Heart right ventricle (tissue), 16 donors: Measurements from ENCODE around the gene POLD2. TPM values are rescaled to one million over a fixed set of nuclear protein-coding genes. Genes with fewer than 3 reads are reported as not detected.

ENCODE experiments used
- ATAC-seq, 8 donors: fragments of 200-7000 bp; cut with Tn5 transposase; one replicate each; pipeline ENCODE4 v1.9.1; 2020; ENCODE audit warnings: mild to moderate bottlenecking in 8 of 8, moderate library complexity in 8 of 8, moderate number of reproducible peaks in 1 of 8
- DNase-seq, 2 donors: peaks; one replicate each; pipeline ENCODE4 v3.0.0-alpha.2; 2020
- H3K27ac ChIP-seq, 10 donors: fragments of 200-600 bp; sonication (generic) in 2 of 10; one replicate each; pipeline versions ENCODE4 v1.5.0 to v1.8.0; 2020 to 2022; ENCODE audit warnings: mild to moderate bottlenecking in 3 of 10
- H3K27me3 ChIP-seq, 7 donors: fragments of 200-600 bp; one replicate each; pipeline ENCODE4 v1.8.0; 2021 to 2022; ENCODE audit warnings: mild to moderate bottlenecking in 2 of 7
- H3K36me3 ChIP-seq, 9 donors: fragments of 200-600 bp; sonication (generic) in 1 of 9; one replicate each; pipeline versions ENCODE4 v1.5.0 to v1.8.0; 2020 to 2022; ENCODE audit warnings: mild to moderate bottlenecking in 2 of 9
- H3K4me1 ChIP-seq, 9 donors: fragments of 200-600 bp; sonication (generic) in 1 of 9; one replicate each; pipeline versions ENCODE4 v1.5.0 to v1.8.0; 2020 to 2022; ENCODE audit warnings: mild to moderate bottlenecking in 4 of 9
- H3K4me3 ChIP-seq, 10 donors: fragments of 200-600 bp; sonication (generic) in 2 of 10; one replicate each; pipeline versions ENCODE4 v1.5.0 to v1.8.0; 2020 to 2022; ENCODE audit warnings: mild to moderate bottlenecking in 7 of 10, moderate library complexity in 2 of 10
- H3K9me3 ChIP-seq, 11 donors: fragments of 200-600 bp in 10 of 11; sonication (generic) in 2 of 11; one replicate each; pipeline versions ENCODE4 v1.5.0 to v1.8.0; 2013 to 2022; ENCODE audit warnings: mild to moderate bottlenecking in 2 of 11, control low read depth in 1 of 11, moderate library complexity in 1 of 11
- CTCF ChIP-seq, 9 donors: fragments of 200-600 bp; sonication (generic) in 2 of 9; IDR thresholded peaks; one replicate each; pipeline versions ENCODE4 v1.5.0 to v1.8.0; 2021 to 2022; ENCODE audit warnings: antibody characterized with exemption in 9 of 9, mild to moderate bottlenecking in 5 of 9, moderate library complexity in 1 of 9
- WGBS, 2 donors: extraction: QIAGEN DNeasy Blood & Tissue Kit; methylation state at CpG; one replicate each; pipeline ENCODE4 v1.1.7; 2013; ENCODE audit warnings: inconsistent platforms in 1 of 2; 5-methylcytosine and 5-hydroxymethylcytosine counted together
- intact Hi-C, 10 donors: fragments of 100-400 bp; cut with DNase I; formaldehyde crosslinking; loops; one replicate each; pipeline versions ENCODE4 v1.11.1 to v1.14.2; 2022
- polyA plus RNA-seq, 2 donors: library from polyadenylated mRNA; stranded (reverse); fragments of 200-250 nt; gene quantifications; one replicate each; pipeline ENCODE4 v1.2.3, GENCODE V29; 2013
- total RNA-seq, 10 donors: library from RNA; stranded (reverse); fragmentation: NEBNext Ultra II Directional in 3 of 10; extraction: Animal tissue kit (Norgen Biotek cat#: 25700) in 3 of 10; gene quantifications; one replicate each; pipeline versions ENCODE4 v1.2.1 to v1.2.4, GENCODE V29; 2021 to 2023
- donor health status: Arrhythmogenic right ventricular cardiomyopathy.
- donor health status: ischemic (EF 13 %, LVEDD 7.1; RV severe dilation, severe dysfunction).
- donor health status: healthy with polysubstance abuse.
- donor health status: DM: no; HTN: yes; CAD: no.
- donor health status: DM: no; HTN: no; CAD: no.
- donor health status: ischemic (EF 25% LVEDD 6.9; RV normal size, moderate dysfunction).
- donor health status: ischemic (EF 25% LVEDD 5.7; RV mildly dilated, moderate dysfunction).
- donor health status: healthy.
- donor health status: DM: yes; HTN: yes; CAD: no.
- donor health status: Ischemic cardiomyopathy.
- donor health status: ischemic (EF 35%, LVEDD 5.7; RV mildly dilated, moderate dysfunction).
- donor health status: nonischemic (EF 11% LVEDD 7.7; RV severe dilation, severe dysfunction).
- donor health status: DM: yes; HTN: yes; CAD: no.
- donor health status: PGD.
- donor health status: ischemic (EF 29% LVEDD 5.4; RV normal size, mild dysfunction).
- donor health status: nonischemic (EF 23%, LVEDD 6.1; RV moderate dilation, normal function).

POLD2 gene
- total and polyA plus RNA-seq, 12 donors: 64.4 to 150 (median 78.8) TPM

DNA sequence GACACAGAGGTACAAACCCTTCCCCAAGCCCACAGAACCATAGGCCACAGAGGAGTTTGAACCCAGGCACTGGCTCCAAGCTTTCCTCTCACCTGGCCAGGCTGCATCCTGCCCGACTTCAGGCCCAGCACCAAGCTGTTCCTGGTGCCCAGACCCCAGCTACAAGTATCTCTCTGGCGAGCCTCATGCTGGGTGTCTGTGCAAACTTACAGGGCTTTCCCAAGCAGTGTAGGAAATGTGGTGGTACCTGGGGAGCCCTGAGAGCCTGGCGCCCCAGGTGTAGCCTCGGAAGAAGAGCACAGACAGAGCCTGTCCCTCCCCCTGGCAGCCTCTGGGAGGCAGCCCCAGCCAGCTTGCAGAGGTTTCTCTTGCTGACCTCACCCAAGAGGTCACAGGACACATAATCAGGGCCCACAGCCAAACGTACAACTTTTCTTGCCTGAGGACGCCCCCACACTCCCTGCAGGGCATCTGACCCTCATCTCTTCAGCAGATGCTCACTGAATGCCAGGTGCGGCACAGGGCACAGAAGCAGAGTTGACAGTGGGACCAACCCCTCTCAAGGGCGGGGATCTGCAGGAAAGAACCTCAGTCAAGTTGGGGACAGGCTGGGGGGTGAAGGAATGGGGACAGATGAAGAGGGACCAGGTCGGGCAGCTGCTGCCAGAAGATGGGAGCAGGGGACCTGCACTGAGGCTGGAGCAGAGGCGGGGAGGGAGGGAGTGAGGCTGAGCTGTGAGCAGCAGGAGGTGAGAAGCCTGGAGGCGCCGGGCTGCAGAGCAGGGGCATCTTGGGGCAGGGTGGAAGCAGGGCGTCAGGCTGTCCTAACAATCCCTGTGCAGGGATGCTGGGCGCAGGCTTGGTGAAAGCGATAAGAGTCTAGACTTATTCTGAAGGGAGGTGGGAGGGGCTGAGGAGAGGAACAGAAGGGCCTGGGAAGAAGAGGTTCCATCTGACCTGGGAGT is 34.0 kb upstream of the POLD2 start:
- Histone ChIP-seq H3K27ac (no peak overlapping the region), H3K9me3 (no peaks in the 10 kb centered on the region), H3K27me3 (no peaks in the 10 kb centered on the region), H3K4me1 (peaks cover 0 to 10% (median 0%) of the 10 kb centered on the region in 9 donors), H3K36me3 (no peaks in the 10 kb centered on the region), H3K4me3 (no peak overlapping the region)
- no peak for ATAC-seq
- DNase-seq: no peak
- intact Hi-C loops: no loop called here
- WGBS, 2 donors: 74 to 84% methylated on average over 15 of the region's 15 CpGs
- TF ChIP-seq CTCF (IDR thresholded peaks at IDR 0.05): no peak

GRCh38 chr7:44156453-44157010 is 33.2 kb upstream of the POLD2 start:
- no peaks in the 10 kb centered on the region for H3K36me3 ChIP-seq
- H3K4me1 ChIP-seq: peaks cover 0 to 10% (median 0%) of the 10 kb centered on the region in 9 donors
- H3K4me3 ChIP-seq: no peak overlapping the region
- intact Hi-C loops: no loop called here
- WGBS, 2 donors: 86 to 91% methylated on average over 4 of the region's 4 CpGs
- H3K27me3 ChIP-seq: no peaks in the 10 kb centered on the region
- DNase-seq (no peak), ATAC-seq (no peak)
- H3K9me3 ChIP-seq: no peaks in the 10 kb centered on the region
- TF ChIP-seq CTCF (IDR thresholded peaks at IDR 0.05): no peak
- no peak overlapping the region for H3K27ac ChIP-seq

DNA sequence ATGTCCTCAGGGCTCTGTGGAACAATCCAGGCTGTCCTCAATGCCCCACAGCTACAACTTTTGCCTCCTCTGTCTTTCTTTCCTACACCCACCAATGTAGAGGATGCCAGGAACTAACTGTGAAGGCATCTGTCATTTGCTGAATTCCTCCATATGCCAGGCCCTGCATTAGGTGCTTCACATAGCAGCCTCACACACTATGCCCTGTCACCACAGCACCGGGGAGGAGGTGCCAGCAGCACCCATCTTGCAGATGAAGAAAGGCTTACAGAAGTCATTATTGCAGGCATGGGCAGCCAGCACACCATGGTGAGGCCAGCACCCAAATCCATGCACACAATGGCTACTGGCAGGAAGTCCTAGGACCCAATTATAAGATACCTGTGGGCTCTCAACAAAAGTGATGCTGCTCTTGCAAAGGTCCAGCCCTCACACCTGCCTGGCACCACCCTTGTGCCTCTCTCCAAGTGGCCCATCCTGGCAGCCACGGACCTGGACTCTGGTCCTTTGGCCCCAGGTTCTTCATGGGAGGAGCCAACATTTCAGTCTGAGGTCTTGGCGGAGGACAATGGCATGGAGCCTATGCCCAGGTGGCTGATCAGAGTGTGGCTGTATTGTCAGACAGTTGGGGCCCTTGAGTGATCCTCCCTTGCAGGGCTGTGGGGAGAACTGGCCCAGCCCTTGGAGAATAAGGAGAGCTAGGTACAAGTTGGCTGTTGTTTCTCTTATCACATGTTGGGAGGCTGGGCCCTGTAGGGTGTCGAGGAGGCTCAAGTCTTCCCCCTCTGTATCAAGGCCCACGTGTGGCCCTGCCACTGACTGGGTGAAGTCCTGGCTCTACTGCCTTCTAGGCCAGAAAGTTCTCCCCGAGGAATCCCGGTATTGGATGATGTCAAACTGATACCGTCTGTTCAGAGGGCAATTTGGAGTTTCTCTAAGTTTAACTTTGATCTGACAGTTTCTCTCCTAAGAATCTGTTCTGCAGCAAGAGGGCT is 32.1 kb upstream of the POLD2 start:
- intact Hi-C loops: no loop called here
- Histone ChIP-seq H3K4me1 (peaks cover 0 to 10% (median 0%) of the 10 kb centered on the region in 9 donors), H3K27ac (no peak overlapping the region), H3K36me3 (no peaks in the 10 kb centered on the region), H3K9me3 (no peaks in the 10 kb centered on the region), H3K4me3 (no peak overlapping the region), H3K27me3 (no peaks in the 10 kb centered on the region)
- DNase-seq (no peak), ATAC-seq (no peak)
- no peak for TF ChIP-seq CTCF (IDR thresholded peaks at IDR 0.05)
- 76 to 79% methylated on average over 8 of the region's 8 CpGs for WGBS, 2 donors

DNA sequence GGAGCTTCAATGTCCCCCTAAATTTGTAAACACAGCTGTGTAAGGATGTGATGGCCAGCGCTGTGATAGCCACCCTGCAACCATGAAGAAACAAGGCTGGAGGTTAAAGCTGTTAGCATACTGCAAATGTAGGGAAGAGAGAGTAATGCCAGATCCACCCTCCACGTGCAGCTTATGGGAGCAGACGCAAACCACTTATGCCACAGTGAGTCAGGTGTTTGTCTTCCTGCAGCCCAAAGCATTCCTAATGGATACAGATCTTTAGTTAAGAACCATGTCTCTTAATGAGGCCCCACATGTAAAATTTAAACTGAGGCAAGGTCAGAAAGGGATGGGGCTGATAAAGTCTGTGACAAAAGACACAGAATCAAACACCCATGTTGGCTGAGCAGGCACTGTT is 31.4 kb upstream of the POLD2 start:
- no peaks in the 10 kb centered on the region for H3K27me3 ChIP-seq
- intact Hi-C loops: no loop called here
- H3K36me3 ChIP-seq: no peaks in the 10 kb centered on the region
- H3K9me3 ChIP-seq: no peaks in the 10 kb centered on the region
- H3K27ac ChIP-seq: no peak overlapping the region
- TF ChIP-seq CTCF (IDR thresholded peaks at IDR 0.05): no peak
- DNase-seq (no peak), ATAC-seq (no peak)
- H3K4me1 ChIP-seq: peaks cover 0 to 7% (median 0%) of the 10 kb centered on the region in 9 donors
- no peak overlapping the region for H3K4me3 ChIP-seq
- 68 to 83% methylated on average over 3 of the region's 3 CpGs for WGBS, 2 donors
